Body of pancreas (tissue), 4 donors: ENCODE results near the gene MTA1. TPM values are rescaled to one million over a fixed set of nuclear protein-coding genes. Genes with fewer than 3 reads are reported as not detected.

Experiments
- ATAC-seq: fragments of 150-250 bp; one replicate; pipeline ENCODE4 v1.9.1; 2016
- DNase-seq, 4 donors: peaks; one replicate each; pipeline ENCODE4 v3.0.0-alpha.2; 2019
- H3K27ac ChIP-seq, 4 donors: fragments of 200-600 bp; sonication (generic); 1 replicate in 3 of 4; 2 replicates in 1 of 4; pipeline versions ENCODE4 v1.5.1 to v1.6.1; 2016 to 2019; ENCODE audit warnings: mild to moderate bottlenecking in 1 of 4, mixed read lengths in 1 of 4, moderate library complexity in 1 of 4
- H3K27me3 ChIP-seq, 2 donors: fragments of 200-600 bp; sonication (generic); one replicate each; pipeline ENCODE4 v1.6.0; 2016; ENCODE audit warnings: mild to moderate bottlenecking in 1 of 2
- H3K36me3 ChIP-seq, 2 donors: fragments of 200-600 bp; sonication (generic); replicated peaks in 1 of 2; 2 replicates each; pipeline ENCODE4 v1.5.1; 2016; ENCODE audit warnings: low read depth in 2 of 2; ENCODE audit not compliant: insufficient read depth in 1 of 2
- H3K4me1 ChIP-seq: fragments of 200-600 bp; sonication (generic); one replicate; pipeline ENCODE4 v1.6.0; 2016
- H3K4me3 ChIP-seq, 2 donors: fragments of 200-600 bp; sonication (generic); 1 replicate in 1 of 2; 2 replicates in 1 of 2; pipeline ENCODE4 v1.5.1; 2016 to 2019
- H3K9me3 ChIP-seq, 3 donors: fragments of 200-600 bp; sonication (generic); 1 replicate in 2 of 3; 2 replicates in 1 of 3; pipeline ENCODE4 v1.5.1; 2016
- CTCF ChIP-seq, 7 experiments: fragments of 450-650 bp in 4 of 7; fragments of 200-600 bp in 3 of 7; sonication (generic) in 3 of 7; IDR thresholded peaks; one replicate each; pipeline ENCODE4 v1.5.1; 2016 to 2019; ENCODE audit warnings: antibody characterized with exemption in 7 of 7
- POLR2A ChIP-seq, 3 donors: fragments of 450-650 bp; IDR thresholded peaks; one replicate each; pipeline ENCODE4 v1.6.1; 2016; ENCODE audit warnings: antibody characterized with exemption in 3 of 3, mild to moderate bottlenecking in 2 of 3
- WGBS, 2 donors: methylation state at CpG; one replicate each; pipeline ENCODE4 v1.1.5; 2017; 5-methylcytosine and 5-hydroxymethylcytosine counted together
- intact Hi-C: fragments of 100-400 bp; cut with DNase I; formaldehyde crosslinking; loops from one replicate; pipeline ENCODE4 v1.15.1; 2023
- total RNA-seq, 2 donors: library from RNA; depleted of rRNA; stranded (reverse); fragments of >200 nt; gene quantifications; one replicate each; pipeline ENCODE4 v1.1.0, GENCODE V29; 2016

The MTA1 gene
- total RNA-seq, 2 donors from 2014 or later, result 69.8 to 92.6 TPM

GRCh38 chr14:105487986-105488777 lies 68.6 kb downstream of the MTA1 start:
- peak in 1 of 4 donors; percentile 24 for DNase-seq
- H3K27me3 ChIP-seq, result peaks cover 0 to 18% of the 10 kb centered on the region in 2 donors
- no peaks in the 10 kb centered on the region for H3K36me3 ChIP-seq
- H3K27ac ChIP-seq, result peak overlapping the region in 2 of 4 donors; percentile 12 to 49
- no peak overlapping the region for H3K4me3 ChIP-seq
- peaks cover 69% of the 10 kb centered on the region for H3K4me1 ChIP-seq
- WGBS, 2 donors, result 64 to 65% methylated on average over 6 to 26 of the region's 26 CpGs
- no peak for ATAC-seq
- no peaks in the 10 kb centered on the region for H3K9me3 ChIP-seq
- intact Hi-C loops, result loop anchor here (5.0 kb wide), 1 partner anchor 121 kb away; no protein-coding TSS in a partner anchor
- no peak for TF ChIP-seq CTCF (IDR thresholded peaks at IDR 0.05)
- TF ChIP-seq POLR2A (IDR thresholded peaks at IDR 0.05), result no peak

GRCh38 chr14:105488781-105489541 lies 69.3 kb downstream of the MTA1 start:
- ATAC-seq, result no peak
- Histone ChIP-seq H3K27me3 (peaks cover 0 to 18% of the 10 kb centered on the region in 2 donors), H3K4me1 (peaks cover 62% of the 10 kb centered on the region), H3K27ac (peak overlapping the region in 3 of 4 donors; percentile 88 to 98 (median 93)), H3K9me3 (no peaks in the 10 kb centered on the region), H3K36me3 (no peaks in the 10 kb centered on the region), H3K4me3 (no peak overlapping the region)
- TF ChIP-seq POLR2A (IDR thresholded peaks at IDR 0.05), result no peak
- no peak for TF ChIP-seq CTCF (IDR thresholded peaks at IDR 0.05)
- intact Hi-C loops, result loop anchor here (5.0 kb wide), 1 partner anchor 122 kb away; no protein-coding TSS in a partner anchor
- peak in 1 of 4 donors; percentile 23 for DNase-seq
- 63% methylated on average over 9 to 20 of the region's 20 CpGs for WGBS, 2 donors

GRCh38 chr14:105489542-105490266 lies 70.1 kb downstream of the MTA1 start:
- intact Hi-C loops, result loop anchor here (5.0 kb wide), 1 partner anchor 122 kb away; no protein-coding TSS in a partner anchor
- H3K27me3 ChIP-seq, result peaks cover 0 to 18% of the 10 kb centered on the region in 2 donors
- WGBS, 2 donors, result 0 to 1% methylated on average over 14 to 40 of the region's 44 CpGs
- H3K36me3 ChIP-seq, result no peaks in the 10 kb centered on the region
- H3K4me3 ChIP-seq, result peak overlapping the region; percentile 2 to 24
- peak; percentile 39 for ATAC-seq
- peaks cover 59% of the 10 kb centered on the region for H3K4me1 ChIP-seq
- DNase-seq, result peak; percentile 92 to 93 (median 92)
- no peaks in the 10 kb centered on the region for H3K9me3 ChIP-seq
- H3K27ac ChIP-seq, result peak overlapping the region; percentile 88 to 98 (median 92)
- TF ChIP-seq CTCF (IDR thresholded peaks at IDR 0.05), result peak; percentile 48 to 93 (median 84)
- peak; percentile 48 to 84 (median 64) for TF ChIP-seq POLR2A (IDR thresholded peaks at IDR 0.05)

GRCh38 chr14:105490267-105490571 lies 70.6 kb downstream of the MTA1 start:
- DNase-seq (peak in 2 of 4 donors; percentile 49 to 61), ATAC-seq (peak; percentile 2)
- H3K27ac ChIP-seq, result peak overlapping the region; percentile 88 to 98 (median 92)
- 0 to 1% methylated on average over 1 to 33 of the region's 33 CpGs for WGBS, 2 donors
- H3K9me3 ChIP-seq, result no peaks in the 10 kb centered on the region
- H3K4me1 ChIP-seq, result peaks cover 54% of the 10 kb centered on the region
- peak overlapping the region; percentile 2 to 24 for H3K4me3 ChIP-seq
- TF ChIP-seq POLR2A (IDR thresholded peaks at IDR 0.05) (no peak), CTCF (IDR thresholded peaks at IDR 0.05) (no peak)
- peaks cover 0 to 18% of the 10 kb centered on the region in 2 donors for H3K27me3 ChIP-seq
- intact Hi-C loops, result no loop called here
- no peaks in the 10 kb centered on the region for H3K36me3 ChIP-seq
